HG03139 (cell line): ENCODE measurements around the gene FDX2.

Experiments used
- ATAC-seq: cut with Tn5 transposase; IDR thresholded peaks from one replicate; pipeline ENCODE4 v1.9.1; 2021; ENCODE audit not compliant: unreplicated experiment

Gene FDX2

DNA sequence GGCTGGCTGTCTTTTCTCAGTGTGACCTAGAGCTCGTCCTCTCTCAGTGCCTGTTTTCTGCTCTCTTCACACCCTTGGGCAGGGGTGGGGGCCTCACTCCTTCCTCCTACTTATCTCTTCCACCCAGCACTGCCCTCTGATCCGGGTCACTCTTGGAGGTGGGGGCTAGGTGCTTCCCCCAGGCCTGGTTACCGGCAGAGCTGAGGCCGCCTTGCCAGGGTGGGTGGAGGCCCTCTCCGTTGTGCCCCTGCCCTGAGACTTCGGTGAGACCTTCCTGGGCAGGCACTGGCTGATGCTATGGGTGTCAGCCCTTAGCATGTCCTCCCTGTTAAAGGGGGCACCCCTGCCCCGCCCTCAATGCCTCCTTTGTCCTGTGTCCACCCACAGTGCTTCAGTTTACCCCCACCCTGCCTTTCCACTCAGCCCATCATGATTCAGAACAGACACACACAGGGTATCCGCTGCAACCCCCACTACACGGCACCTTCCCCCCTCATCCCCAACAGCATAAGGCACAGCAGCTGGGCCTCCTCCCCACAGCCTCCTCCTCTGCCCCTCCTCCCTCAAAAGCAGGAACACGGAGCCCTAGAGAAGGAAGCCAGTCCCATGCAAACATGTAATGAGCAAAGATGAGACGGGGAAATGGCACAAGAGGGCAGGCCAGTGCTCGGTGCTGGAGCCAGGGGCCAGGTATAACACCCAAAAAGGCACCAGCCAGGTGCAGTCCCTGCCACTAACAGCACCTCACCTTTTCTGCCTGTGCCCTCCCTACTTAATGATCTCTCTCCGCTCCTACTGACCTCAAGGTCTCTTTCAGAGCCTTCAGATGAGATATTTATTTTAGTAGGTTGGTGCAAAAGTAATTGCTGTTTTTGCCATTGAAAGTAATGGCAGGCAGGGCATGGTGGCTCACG, 16.0 kb downstream of the FDX2 start:
- ATAC-seq = no peak

DNA sequence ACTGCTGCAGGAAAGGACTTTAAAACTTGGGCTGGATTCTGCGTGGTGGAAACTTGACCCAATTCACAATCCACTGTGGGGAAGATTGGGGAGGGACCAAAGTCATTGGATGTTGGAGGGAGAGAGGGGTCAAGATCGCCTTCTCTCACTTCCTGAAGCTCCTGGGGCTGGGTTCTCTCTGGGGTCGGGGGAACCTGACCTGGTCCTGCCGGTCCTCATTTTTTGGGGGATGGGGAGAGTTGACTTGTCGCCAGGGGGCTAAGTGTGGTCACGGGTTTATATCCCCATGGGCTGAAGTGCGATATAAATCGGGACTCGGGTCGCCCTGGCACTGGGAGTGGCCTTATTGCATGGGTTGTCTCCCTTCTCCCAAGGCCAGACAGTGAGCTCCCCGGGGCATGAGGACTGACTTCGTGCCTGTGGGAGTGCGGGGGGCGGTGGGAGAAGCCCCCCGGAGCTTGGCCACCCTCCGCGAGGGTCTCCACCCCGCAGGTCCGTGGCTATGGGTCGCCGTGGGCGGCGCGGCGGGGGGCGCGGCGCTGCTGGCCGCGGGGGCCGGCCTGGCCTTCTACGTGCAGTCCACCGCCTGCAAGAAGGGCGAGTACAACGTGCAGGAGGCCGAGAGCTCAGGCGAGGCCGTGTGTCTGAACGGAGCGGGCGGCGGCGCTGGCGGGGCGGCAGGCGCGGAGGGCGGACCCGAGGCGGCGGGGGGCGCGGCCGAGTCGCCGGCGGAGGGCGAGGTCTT, 19.8 kb downstream of the FDX2 start:
- ATAC-seq = no peak

DNA sequence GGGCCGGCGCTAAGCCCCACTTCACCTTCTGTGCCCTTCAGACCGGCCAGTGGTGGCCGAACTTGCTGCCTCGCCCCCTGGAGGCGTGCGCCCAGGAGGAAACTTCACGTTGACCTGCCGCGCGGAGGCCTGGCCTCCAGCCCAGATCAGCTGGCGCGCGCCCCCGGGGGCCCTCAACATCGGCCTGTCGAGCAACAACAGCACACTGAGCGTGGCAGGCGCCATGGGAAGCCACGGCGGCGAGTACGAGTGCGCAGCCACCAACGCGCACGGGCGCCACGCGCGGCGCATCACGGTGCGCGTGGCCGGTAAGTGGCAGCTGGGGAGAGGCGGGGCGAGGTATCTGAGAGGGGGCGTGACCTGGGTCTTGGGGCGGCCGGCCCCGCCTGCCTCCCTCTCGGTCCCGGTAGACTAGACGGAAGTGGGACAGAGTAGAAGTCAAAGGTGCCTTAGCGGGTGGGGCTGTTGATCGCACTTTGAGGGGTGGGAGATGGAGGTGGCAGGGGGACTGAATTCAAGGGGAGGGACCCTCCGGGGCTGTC, 20.4 kb downstream of the FDX2 start:
- ATAC-seq = no peak

DNA sequence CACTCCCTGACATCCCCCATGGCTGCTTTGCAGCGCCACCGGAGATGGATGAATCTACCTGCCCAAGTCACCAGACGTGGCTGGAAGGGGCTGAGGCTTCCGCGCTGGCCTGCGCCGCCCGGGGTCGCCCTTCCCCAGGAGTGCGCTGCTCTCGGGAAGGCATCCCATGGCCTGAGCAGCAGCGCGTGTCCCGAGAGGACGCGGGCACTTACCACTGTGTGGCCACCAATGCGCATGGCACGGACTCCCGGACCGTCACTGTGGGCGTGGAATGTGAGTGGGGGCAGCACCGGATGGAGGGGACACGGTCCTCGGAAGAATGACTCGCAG, 21.5 kb downstream of the FDX2 start:
- ATAC-seq = no peak

DNA sequence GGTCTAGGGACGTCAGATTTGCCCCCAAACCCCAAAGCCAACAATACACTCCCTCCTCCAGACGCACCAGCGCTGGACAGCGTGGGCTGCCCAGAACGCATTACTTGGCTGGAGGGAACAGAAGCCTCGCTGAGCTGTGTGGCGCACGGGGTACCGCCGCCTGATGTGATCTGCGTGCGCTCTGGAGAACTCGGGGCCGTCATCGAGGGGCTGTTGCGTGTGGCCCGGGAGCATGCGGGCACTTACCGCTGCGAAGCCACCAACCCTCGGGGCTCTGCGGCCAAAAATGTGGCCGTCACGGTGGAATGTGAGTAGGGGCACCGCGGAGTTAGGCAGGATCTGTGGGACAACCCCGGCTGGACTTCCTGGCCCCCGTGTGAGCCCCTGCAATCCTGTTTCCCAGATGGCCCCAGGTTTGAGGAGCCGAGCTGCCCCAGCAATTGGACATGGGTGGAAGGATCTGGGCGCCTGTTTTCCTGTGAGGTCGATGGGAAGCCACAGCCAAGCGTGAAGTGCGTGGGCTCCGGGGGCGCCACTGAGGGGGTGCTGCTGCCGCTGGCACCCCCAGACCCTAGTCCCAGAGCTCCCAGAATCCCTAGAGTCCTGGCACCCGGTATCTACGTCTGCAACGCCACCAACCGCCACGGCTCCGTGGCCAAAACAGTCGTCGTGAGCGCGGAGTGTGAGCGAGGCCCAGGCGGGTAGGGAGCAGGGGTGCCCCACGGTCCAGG, 22.0 kb downstream of the FDX2 start:
- no peak for ATAC-seq

DNA sequence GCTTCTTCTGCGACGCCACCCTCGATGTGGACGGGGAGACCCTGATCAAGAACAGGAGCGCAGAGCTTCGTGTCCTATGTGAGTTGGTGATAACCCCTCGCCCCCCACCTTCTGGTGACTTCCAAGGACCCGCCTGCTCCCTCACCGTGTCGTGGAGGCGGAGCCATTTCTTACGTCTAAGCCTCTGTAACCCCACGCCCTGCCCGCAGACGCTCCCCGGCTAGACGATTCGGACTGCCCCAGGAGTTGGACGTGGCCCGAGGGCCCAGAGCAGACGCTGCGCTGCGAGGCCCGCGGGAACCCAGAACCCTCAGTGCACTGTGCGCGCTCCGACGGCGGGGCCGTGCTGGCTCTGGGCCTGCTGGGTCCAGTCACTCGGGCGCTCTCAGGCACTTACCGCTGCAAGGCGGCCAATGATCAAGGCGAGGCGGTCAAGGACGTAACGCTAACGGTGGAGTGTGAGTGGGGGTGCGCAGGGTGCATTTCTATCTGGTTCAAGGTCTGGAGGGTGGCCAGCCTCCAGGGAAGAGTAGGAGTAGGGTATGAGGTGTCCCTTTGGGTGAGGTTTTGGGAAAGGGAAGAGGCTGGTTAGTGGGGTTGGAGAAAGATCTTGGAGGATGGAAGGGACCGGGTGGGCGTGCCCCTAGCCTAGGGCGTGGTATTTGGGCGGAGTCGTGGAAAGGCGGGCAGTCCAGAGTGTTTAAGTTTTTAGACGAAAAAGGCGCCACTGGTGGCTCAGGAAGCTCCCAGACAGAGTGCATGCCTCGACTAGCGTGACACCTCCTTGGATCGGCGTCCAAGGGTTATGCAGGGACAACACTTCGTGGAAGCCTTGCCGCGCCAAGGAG, 22.8 kb downstream of the FDX2 start:
- no peak for ATAC-seq

DNA sequence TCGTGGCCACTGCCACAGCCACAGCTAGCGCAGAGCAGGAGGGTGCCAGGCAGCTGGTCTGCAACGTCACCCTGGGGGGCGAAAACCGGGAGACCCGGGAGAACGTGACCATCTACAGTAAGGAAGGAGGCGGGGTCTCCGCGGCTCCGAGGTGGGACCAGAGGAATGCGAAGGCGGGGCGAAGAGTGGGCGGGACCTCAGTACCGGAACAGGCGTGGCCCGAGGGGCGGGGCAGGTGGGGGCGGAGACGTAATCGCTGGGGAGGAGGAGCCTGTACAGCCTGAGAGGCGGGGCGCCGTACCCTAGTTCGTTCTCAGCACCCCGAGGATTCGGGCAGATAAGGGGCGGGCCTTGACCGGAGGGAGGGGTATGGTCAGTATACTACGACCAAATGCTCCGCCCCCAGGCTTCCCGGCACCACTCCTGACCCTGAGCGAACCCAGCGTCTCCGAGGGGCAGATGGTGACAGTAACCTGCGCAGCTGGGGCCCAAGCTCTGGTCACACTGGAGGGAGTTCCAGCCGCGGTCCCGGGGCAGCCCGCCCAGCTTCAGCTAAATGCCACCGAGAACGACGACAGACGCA, 23.5 kb downstream of the FDX2 start:
- peak; percentile 43 for ATAC-seq

DNA sequence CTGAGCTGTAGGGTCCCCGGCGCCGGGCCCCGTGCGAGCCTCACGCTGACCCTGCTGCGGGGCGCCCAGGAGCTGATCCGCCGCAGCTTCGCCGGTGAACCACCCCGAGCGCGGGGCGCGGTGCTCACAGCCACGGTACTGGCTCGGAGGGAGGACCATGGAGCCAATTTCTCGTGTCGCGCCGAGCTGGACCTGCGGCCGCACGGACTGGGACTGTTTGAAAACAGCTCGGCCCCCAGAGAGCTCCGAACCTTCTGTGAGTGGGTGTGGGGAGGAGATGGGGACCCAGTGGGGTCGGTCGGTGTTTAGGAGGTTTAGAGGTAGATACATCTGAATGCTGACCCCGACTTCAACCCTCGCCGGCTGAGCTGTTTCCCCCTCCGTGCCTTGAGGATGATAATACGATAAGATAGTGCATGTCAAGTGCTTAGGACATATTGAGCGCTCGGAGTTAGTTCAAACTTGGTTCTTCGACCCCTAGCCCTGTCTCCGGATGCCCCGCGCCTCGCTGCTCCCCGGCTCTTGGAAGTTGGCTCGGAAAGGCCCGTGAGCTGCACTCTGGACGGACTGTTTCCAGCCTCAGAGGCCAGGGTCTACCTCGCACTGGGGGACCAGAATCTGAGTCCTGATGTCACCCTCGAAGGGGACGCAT, 24.1 kb downstream of the FDX2 start:
- ATAC-seq = no peak

DNA sequence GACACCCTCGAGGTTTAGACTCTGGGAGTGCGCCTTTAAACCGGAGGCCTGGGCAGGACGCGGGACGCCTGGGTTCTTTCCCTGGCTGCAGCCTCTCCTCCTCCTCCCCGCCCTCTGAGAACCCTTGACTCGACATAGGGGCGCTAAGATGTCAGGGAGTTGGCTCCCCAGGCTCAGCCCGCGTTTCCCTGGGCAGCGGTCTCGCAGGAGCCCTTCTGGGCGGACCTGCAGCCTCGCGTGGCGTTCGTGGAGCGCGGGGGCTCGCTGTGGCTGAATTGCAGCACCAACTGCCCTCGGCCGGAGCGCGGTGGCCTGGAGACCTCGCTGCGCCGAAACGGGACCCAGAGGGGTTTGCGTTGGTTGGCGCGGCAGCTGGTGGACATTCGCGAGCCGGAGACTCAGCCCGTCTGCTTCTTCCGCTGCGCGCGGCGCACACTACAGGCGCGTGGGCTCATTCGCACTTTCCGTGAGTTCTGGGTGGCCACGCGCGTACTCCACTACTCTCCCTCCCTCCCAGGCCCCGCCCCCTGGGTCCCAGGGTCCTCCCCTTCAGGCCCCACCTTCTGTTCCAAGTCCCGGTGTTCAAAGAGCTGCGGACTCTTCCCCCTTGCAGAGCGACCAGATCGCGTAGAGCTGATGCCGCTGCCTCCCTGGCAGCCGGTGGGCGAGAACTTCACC, 24.8 kb downstream of the FDX2 start:
- ATAC-seq = no peak

DNA sequence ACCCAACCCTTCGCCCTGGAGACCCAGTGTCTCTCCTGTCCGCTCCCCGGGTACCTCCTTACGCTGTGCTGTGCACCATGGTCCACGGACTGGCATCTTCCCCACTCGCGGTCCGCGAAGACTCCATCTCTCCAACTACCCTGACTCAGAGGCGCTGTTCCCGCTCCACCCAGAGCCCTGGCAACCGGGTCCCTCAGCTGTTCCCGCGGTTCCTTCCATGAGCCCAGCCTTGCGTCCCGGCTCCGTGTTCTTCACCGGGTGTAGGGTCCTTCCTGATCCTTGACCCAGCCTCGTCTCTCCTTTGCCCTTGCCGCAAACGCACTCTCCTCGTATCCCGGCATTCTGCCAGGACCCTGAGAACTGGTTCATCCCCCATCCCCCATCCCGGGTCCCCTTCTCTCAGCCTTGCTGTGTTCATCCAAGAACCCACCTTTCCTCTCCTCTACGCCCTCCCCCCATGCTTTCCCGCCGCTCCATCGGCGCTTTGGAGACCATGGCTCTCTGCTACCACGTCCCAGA, 25.4 kb downstream of the FDX2 start:
- ATAC-seq = no peak

DNA sequence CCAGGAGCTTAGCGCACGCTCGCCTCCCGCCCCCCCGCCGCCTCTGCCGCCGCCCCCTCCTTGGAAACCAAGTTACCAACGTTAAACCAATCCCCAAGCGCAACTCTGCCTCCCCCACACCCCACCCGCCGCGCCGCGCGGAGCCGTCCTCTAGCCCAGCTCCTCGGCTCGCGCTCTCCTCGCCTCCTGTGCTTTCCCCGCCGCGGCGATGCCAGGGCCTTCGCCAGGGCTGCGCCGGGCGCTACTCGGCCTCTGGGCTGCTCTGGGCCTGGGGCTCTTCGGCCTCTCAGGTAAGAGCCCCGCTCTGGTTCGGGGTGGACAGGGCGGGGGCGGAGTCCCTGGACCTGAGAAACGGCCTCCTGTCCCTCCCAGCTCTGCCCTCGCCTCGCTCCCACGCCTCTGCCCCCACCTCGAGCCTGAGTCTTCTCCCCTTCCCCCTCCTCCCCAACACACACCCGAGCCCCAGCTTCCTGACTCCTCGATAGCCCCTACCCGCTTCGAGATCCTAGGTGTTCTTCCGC, 25.9 kb downstream of the FDX2 start, which contains the start of gene ICAM5:
Gene ICAM5 (plus strand): TSS at position 117 of the 521 bp plus-strand sequence. CDS start 92 bp downstream, at position 209.
- no peak for ATAC-seq

DNA sequence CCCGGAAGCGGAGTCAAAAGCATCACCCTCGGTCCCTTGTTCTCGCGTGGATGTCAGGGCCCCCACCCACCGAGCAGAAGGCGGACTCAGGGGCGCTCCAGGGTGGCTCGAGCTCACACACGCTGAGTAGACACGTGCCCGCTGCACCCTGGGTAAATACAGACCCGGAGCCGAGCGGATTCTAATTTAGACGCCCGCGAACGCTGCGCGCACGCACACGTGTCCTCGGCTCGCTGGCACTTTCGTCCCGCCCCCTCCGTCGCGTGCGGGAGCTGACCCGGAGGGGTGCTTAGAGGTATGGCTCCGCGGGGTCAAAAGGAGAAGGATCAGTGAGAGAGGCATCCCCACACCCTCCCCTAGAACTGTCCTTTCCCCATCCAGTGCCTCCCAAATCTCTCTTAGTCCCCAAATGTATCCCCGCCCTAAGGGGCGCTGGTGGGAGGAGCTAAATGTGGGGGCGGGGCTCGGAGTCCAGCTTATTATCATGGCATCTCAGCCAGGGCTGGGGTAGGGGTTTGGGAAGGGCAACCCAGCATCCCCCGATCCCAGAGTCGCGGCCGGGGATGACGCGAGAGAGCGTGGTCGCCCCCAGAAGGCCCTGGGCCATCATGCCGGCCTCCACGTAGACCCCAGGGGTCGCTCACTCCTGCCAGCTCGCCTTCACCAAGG, 26.5 kb downstream of the FDX2 start:
- no peak for ATAC-seq

DNA sequence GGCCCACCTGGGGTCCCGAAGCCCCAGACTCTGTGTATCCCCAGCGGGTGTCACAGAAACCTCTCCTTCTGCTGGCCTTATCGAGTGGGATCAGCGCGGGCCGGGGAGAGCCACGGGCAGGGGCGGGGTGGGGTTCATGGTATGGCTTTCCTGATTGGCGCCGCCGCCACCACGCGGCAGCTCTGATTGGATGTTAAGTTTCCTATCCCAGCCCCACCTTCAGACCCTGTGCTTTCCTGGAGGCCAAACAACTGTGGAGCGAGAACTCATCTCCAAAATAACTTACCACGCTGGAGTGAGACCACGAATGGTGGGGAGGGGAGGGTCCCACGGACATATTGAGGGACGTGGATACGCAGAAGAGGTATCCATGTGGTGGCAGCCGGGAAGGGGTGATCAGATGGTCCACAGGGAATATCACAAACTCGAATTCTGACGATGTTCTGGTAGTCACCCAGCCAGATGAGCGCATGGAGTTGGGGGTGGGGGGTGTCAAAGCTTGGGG, 27.1 kb downstream of the FDX2 start:
- ATAC-seq = no peak

DNA sequence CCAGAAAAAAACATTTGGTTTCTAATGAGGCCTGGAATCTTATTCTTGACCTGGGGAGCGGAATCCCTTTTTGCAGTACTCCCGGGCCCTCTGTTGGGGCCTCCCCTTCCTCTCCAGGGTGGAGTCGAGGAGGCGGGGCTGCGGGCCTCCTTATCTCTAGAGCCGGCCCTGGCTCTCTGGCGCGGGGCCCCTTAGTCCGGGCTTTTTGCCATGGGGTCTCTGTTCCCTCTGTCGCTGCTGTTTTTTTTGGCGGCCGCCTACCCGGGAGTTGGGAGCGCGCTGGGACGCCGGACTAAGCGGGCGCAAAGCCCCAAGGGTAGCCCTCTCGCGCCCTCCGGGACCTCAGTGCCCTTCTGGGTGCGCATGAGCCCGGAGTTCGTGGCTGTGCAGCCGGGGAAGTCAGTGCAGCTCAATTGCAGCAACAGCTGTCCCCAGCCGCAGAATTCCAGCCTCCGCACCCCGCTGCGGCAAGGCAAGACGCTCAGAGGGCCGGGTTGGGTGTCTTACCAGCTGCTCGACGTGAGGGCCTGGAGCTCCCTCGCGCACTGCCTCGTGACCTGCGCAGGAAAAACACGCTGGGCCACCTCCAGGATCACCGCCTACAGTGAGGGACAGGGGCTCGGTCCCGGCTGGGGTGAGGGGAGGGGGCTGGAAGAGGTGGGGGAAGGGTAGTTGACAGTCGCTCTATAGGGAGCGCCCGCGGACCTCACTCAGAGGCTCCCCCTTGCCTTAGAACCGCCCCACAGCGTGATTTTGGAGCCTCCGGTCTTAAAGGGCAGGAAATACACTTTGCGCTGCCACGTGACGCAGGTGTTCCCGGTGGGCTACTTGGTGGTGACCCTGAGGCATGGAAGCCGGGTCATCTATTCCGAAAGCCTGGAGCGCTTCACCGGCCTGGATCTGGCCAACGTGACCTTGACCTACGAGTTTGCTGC, 28.7 kb downstream of the FDX2 start, which contains the start of gene ICAM4:
Gene ICAM4 (plus strand): TSS at position 153 of the 935 bp plus-strand sequence. CDS start 58 bp downstream, at position 211.
- ATAC-seq = no peak

DNA sequence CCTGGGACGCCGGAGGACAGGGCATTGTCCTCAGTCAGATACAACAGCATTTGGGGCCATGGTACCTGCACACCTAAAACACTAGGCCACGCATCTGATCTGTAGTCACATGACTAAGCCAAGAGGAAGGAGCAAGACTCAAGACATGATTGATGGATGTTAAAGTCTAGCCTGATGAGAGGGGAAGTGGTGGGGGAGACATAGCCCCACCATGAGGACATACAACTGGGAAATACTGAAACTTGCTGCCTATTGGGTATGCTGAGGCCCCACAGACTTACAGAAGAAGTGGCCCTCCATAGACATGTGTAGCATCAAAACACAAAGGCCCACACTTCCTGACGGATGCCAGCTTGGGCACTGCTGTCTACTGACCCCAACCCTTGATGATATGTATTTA, 30.4 kb downstream of the FDX2 start:
- no peak for ATAC-seq

DNA sequence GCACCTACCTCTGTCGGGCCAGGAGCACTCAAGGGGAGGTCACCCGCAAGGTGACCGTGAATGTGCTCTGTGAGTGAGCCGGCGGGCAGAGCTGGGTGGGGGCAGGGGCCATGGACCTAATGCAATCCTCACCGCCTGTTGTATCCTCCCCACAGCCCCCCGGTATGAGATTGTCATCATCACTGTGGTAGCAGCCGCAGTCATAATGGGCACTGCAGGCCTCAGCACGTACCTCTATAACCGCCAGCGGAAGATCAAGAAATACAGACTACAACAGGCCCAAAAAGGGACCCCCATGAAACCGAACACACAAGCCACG, 30.9 kb downstream of the FDX2 start:
- no peak for ATAC-seq
